HEK293 (cell line): Measurements from ENCODE around the gene RGS6.

Experiments
- CTCF ChIA-PET: fragments of 350-600 bp; formaldehyde crosslinking; extraction: SDS; loops from one replicate; lab custom pipeline; 2021; ENCODE audit warnings: antibody characterized with exemption; lab: Yijun Ruan, JAX
- POLR2A ChIA-PET: fragments of 300-600 bp; formaldehyde crosslinking; extraction: SDS; loops from one replicate; lab custom pipeline; 2020; ENCODE audit warnings: antibody characterized with exemption, inconsistent platforms; lab: Yijun Ruan, JAX
- H3K27ac ChIP-seq: fragments of 200-500 bp; sonication (Bioruptor generic); 2 replicates; pipeline ENCODE4 v1.5.1; 2014; ENCODE audit warnings: low read depth, low read length, control low read depth, inconsistent platforms; ENCODE audit errors: extremely low read depth
- H3K36me3 ChIP-seq, 2 experiments: fragments of 200-500 bp in 1 of 2; sonication (Bioruptor generic) in 1 of 2; 1 replicate in 1 of 2; 2 replicates in 1 of 2; pipeline ENCODE4 v1.5.1; 2014 to 2017; ENCODE audit warnings: inconsistent platforms in 2 of 2, low read length in 2 of 2; ENCODE audit not compliant: control insufficient read depth in 2 of 2, insufficient read depth in 1 of 2
- H3K4me1 ChIP-seq: fragments of 200-500 bp; sonication (Bioruptor generic); 2 replicates; pipeline ENCODE4 v1.5.1; 2014; ENCODE audit warnings: mild to moderate bottlenecking, low read length, inconsistent platforms; ENCODE audit not compliant: control insufficient read depth, insufficient read depth
- H3K4me3 ChIP-seq: 2 replicates; pipeline ENCODE4 v1.5.1; 2011; ENCODE audit warnings: low read depth, mild to moderate bottlenecking, control low read depth, low read length, moderate library complexity
- H3K9me3 ChIP-seq: fragments of 200-500 bp; sonication (Bioruptor generic); 2 replicates; pipeline ENCODE4 v1.5.1; 2014; ENCODE audit warnings: low read depth, low read length, inconsistent platforms; ENCODE audit not compliant: control insufficient read depth, insufficient read depth
- BCL11A ChIP-seq: fragments of 450-650 bp; formaldehyde crosslinking; IDR thresholded peaks from 2 replicates; pipeline ENCODE4 v1.5.1; 2016; ENCODE audit warnings: low read depth, missing biosample characterization, missing genetic modification characterization
- ELK4 ChIP-seq: IDR thresholded peaks from 2 replicates; pipeline ENCODE4 v1.6.1; 2011; ENCODE audit warnings: mild to moderate bottlenecking, low read depth, low read length, borderline replicate concordance
- GLI4 ChIP-seq: fragments of 450-650 bp; formaldehyde crosslinking; IDR thresholded peaks from 2 replicates; pipeline ENCODE4 v1.5.1; 2016; ENCODE audit warnings: missing biosample characterization, missing genetic modification characterization
- IKZF3 ChIP-seq: fragments of 450-650 bp; IDR thresholded peaks from 2 replicates; pipeline ENCODE4 v1.5.0; 2018; ENCODE audit warnings: missing biosample characterization, mild to moderate bottlenecking, missing genetic modification characterization, moderate library complexity
- PRDM6 ChIP-seq: fragments of 450-650 bp; formaldehyde crosslinking; IDR thresholded peaks from 2 replicates; pipeline ENCODE4 v1.5.1; 2017; ENCODE audit warnings: missing biosample characterization, missing genetic modification characterization
- SP7 ChIP-seq: fragments of 450-650 bp; formaldehyde crosslinking; IDR thresholded peaks from 2 replicates; pipeline ENCODE4 v1.5.1; 2016; ENCODE audit warnings: missing biosample characterization, missing genetic modification characterization
- ZBTB10 ChIP-seq: fragments of 450-650 bp; formaldehyde crosslinking; IDR thresholded peaks from 2 replicates; pipeline ENCODE4 v1.5.1; 2016; ENCODE audit warnings: missing biosample characterization, missing genetic modification characterization
- ZIC2 ChIP-seq: fragments of 450-650 bp; formaldehyde crosslinking; IDR thresholded peaks from 2 replicates; pipeline ENCODE4 v1.5.1; 2016; ENCODE audit warnings: missing biosample characterization, missing genetic modification characterization
- ZNF248 ChIP-seq: fragments of 450-650 bp; formaldehyde crosslinking; IDR thresholded peaks from 2 replicates; pipeline ENCODE4 v1.5.1; 2017; ENCODE audit warnings: missing biosample characterization, missing genetic modification characterization
- ZNF280C ChIP-seq: fragments of 450-650 bp; formaldehyde crosslinking; IDR thresholded peaks from 2 replicates; pipeline ENCODE4 v1.5.1; 2016; ENCODE audit warnings: missing biosample characterization, missing genetic modification characterization
- ZNF311 ChIP-seq: fragments of 450-650 bp; formaldehyde crosslinking; IDR thresholded peaks from 2 replicates; pipeline ENCODE4 v1.5.1; 2017; ENCODE audit warnings: missing biosample characterization, missing genetic modification characterization, borderline replicate concordance
- ZNF354C ChIP-seq: fragments of 450-650 bp; formaldehyde crosslinking; IDR thresholded peaks from 2 replicates; pipeline ENCODE4 v1.5.1; 2016; ENCODE audit warnings: missing biosample characterization, missing genetic modification characterization, low read depth, borderline replicate concordance
- ZNF391 ChIP-seq: fragments of 450-650 bp; formaldehyde crosslinking; IDR thresholded peaks from 2 replicates; pipeline ENCODE4 v1.5.1; 2016; ENCODE audit warnings: low read depth, missing biosample characterization, missing genetic modification characterization, borderline replicate concordance
- ZNF398 ChIP-seq: fragments of 450-650 bp; formaldehyde crosslinking; IDR thresholded peaks from 2 replicates; pipeline ENCODE4 v1.5.1; 2017; ENCODE audit warnings: missing biosample characterization, missing genetic modification characterization
- ZNF426 ChIP-seq: fragments of 450-650 bp; formaldehyde crosslinking; IDR thresholded peaks from 2 replicates; pipeline ENCODE4 v1.5.1; 2017; ENCODE audit warnings: missing biosample characterization, missing genetic modification characterization, mild to moderate bottlenecking, inconsistent platforms, moderate library complexity
- ZNF514 ChIP-seq: fragments of 450-650 bp; formaldehyde crosslinking; IDR thresholded peaks from 2 replicates; pipeline ENCODE4 v1.5.1; 2016; ENCODE audit warnings: missing biosample characterization, missing genetic modification characterization
- ZNF610 ChIP-seq: fragments of 450-650 bp; formaldehyde crosslinking; IDR thresholded peaks from 2 replicates; pipeline ENCODE4 v1.5.1; 2016; ENCODE audit warnings: missing biosample characterization, missing genetic modification characterization, borderline replicate concordance
- ZNF658 ChIP-seq: fragments of 450-650 bp; formaldehyde crosslinking; IDR thresholded peaks from 2 replicates; pipeline ENCODE4; 2016; ENCODE audit warnings: missing biosample characterization, missing genetic modification characterization
- ZNF747 ChIP-seq: fragments of 450-650 bp; formaldehyde crosslinking; IDR thresholded peaks from 2 replicates; pipeline ENCODE4 v1.5.1; 2016; ENCODE audit warnings: missing biosample characterization, missing genetic modification characterization

RGS6 gene

GRCh38 chr14:72311516-72311915 is 379.3 kb downstream of the RGS6 start:
- no peak overlapping the region for H3K4me3 ChIP-seq
- H3K9me3 ChIP-seq = no peaks in the 10 kb centered on the region
- no peak for TF ChIP-seq ZNF354C (tag by site-specific recombination)
- no peak for TF ChIP-seq SP7
- no peak for TF ChIP-seq ZNF280C (tag by site-specific recombination)
- TF ChIP-seq ZNF658 = no peak
- no peak for TF ChIP-seq ELK4
- no peaks in the 10 kb centered on the region for H3K4me1 ChIP-seq
- H3K36me3 ChIP-seq = no peaks in the 10 kb centered on the region
- ChIA-PET CTCF (no interaction called here), POLR2A (no interaction called here)
- no peak overlapping the region for H3K27ac ChIP-seq

GRCh38 chr14:72314808-72315435 is 382.7 kb downstream of the RGS6 start:
- no peaks in the 10 kb centered on the region for H3K36me3 ChIP-seq
- H3K4me1 ChIP-seq = no peaks in the 10 kb centered on the region
- peak; percentile 43; the same call in 1 of the 2 replicates for TF ChIP-seq PRDM6 (tag by site-specific recombination)
- TF ChIP-seq ZNF747 (tag by site-specific recombination) = no peak
- TF ChIP-seq ZNF398 (tag by site-specific recombination) = no peak
- H3K27ac ChIP-seq = no peak overlapping the region
- no peak overlapping the region for H3K4me3 ChIP-seq
- ChIA-PET CTCF (no interaction called here), POLR2A (no interaction called here)
- H3K9me3 ChIP-seq = no peaks in the 10 kb centered on the region

GRCh38 chr14:72315714-72316113 is 383.5 kb downstream of the RGS6 start:
- Histone ChIP-seq H3K4me1 (no peaks in the 10 kb centered on the region), H3K36me3 (no peaks in the 10 kb centered on the region), H3K9me3 (no peaks in the 10 kb centered on the region), H3K4me3 (no peak overlapping the region), H3K27ac (no peak overlapping the region)
- ChIA-PET CTCF (no interaction called here), POLR2A (no interaction called here)
- TF ChIP-seq ZNF311 (tag by site-specific recombination) (no peak), ZNF426 (tag by site-specific recombination) (no peak), ZNF610 (tag by site-specific recombination) (no peak), ZBTB10 (no peak), ZNF514 (no peak), ZNF391 (no peak), ZNF248 (tag by site-specific recombination) (no peak), IKZF3 (no peak), ZNF658 (no peak), BCL11A (tag by site-specific recombination) (no peak), GLI4 (tag by site-specific recombination) (no peak), ZIC2 (no peak)
